HepG2 (cell line): ENCODE measurements around the gene FSCN2. TPM values are rescaled to one million over a fixed set of nuclear protein-coding genes. Genes with fewer than 3 reads are reported as not detected.

Source experiments
- LCORL ChIP-seq, 2 experiments: fragments of 450-650 bp in 1 of 2; sonication (generic) in 1 of 2; formaldehyde crosslinking in 1 of 2; IDR thresholded peaks; 2 replicates each; pipeline versions ENCODE4 v1.5.0 to v1.6.1; 2017 to 2020; ENCODE audit warnings: antibody characterized with exemption in 1 of 2, missing genetic modification reagents in 1 of 2
- NFIB ChIP-seq: sonication (generic); formaldehyde crosslinking; IDR thresholded peaks from 2 replicates; pipeline ENCODE4 v1.9.0; 2021; ENCODE audit warnings: missing genetic modification reagents, mild to moderate bottlenecking, borderline replicate concordance
- RELA ChIP-seq: sonication (generic); formaldehyde crosslinking; IDR thresholded peaks from 2 replicates; pipeline ENCODE4 v1.4.0; 2020; ENCODE audit warnings: missing genetic modification reagents
- ZNF251 ChIP-seq: sonication (generic); formaldehyde crosslinking; IDR thresholded peaks from 2 replicates; pipeline ENCODE4 v1.9.0; 2021; ENCODE audit warnings: mild to moderate bottlenecking, missing genetic modification reagents
- polyA plus RNA-seq, 8 experiments: library from polyadenylated mRNA; depleted of rRNA in 3 of 8; stranded (reverse) in 7 of 8; unstranded in 1 of 8; fragments of >200 nt; fragmentation: Illumina TruSeq in 4 of 8; extraction: Trizol in 4 of 8; gene quantifications; 2 replicates each; pipeline versions ENCODE4 v1.2.1 to v1.2.3, GENCODE V29; 2011 to 2016; ENCODE audit warnings: low read depth in 4 of 8, missing spikeins in 1 of 8, mixed read lengths in 1 of 8; ENCODE audit not compliant: insufficient read depth in 1 of 8
- total RNA-seq, 5 experiments: library from RNA; depleted of rRNA; stranded (reverse); fragments of >200 nt; fragmentation: Illumina TruSeq; extraction: Trizol; gene quantifications; 2 replicates each; pipeline ENCODE4 v1.2.3, GENCODE V29; 2016; ENCODE audit warnings: low read depth in 1 of 5
- TF ChIP-seq, protein P1 (sequence below): sonication (generic); formaldehyde crosslinking; IDR thresholded peaks from 2 replicates; pipeline ENCODE4 v1.4.0; 2020; ENCODE audit warnings: mild to moderate bottlenecking, low read depth, missing genetic modification reagents
- TF ChIP-seq, protein P2 (sequence below): sonication (generic); formaldehyde crosslinking; IDR thresholded peaks from 2 replicates; pipeline ENCODE4 v1.8.0; 2022; ENCODE audit warnings: mild to moderate bottlenecking, missing genetic modification reagents; ENCODE audit not compliant: insufficient replicate concordance

FSCN2 gene
- total and polyA plus RNA-seq, 2 of the 13 experiments (the other 11 are each of a cell fraction or from before 2014, with no cell fraction given) = 0.09 TPM; not detected in 1

DNA sequence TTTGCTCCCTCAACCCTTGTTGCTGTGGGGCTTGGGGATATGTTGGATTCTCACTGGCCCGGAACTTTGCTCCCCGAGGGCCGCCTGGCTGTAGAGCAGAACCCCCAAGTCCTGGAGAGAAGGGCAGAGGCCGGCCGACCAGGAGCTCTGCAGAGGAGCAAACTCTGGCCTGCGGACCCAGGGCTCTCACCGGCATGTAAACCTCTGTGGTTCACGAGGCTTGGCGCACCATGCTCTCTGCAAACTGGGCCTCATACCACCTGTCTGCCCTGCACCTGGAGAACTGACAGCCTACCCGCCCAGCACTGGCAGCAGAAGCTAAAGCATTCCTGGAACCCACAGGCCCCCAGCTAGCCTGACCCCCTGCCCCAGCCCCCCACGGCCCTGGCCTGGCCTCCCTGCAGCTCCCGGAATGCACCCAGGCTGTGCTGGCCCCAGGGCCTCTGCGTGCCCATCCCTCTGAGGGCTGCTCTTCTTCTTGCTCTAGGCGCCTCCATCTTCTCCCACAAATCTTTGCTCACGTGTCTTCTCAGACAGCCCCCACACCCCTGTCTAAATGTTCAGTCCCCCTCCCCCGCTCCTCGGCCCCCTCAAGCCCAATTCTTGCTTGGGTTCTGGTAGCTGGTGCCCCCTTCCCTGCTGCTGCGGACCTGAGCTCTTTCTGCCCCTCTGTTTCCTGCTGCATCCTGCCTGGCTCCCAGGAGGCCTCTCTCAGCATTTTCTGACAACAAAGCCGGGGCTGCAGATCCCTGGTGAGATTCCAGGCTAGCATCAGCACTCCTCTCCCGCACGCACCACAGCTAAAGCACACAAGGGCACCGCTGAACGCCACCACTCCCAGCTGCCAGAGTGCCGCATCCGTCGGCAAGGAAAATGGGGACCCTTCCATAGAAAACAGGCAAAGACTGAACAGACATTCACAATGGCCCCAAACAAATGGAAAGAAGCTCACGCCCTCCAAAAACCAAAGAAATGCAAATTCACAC, 38.9 kb upstream of the FSCN2 start (continued):
- TF ChIP-seq, protein P1, sequence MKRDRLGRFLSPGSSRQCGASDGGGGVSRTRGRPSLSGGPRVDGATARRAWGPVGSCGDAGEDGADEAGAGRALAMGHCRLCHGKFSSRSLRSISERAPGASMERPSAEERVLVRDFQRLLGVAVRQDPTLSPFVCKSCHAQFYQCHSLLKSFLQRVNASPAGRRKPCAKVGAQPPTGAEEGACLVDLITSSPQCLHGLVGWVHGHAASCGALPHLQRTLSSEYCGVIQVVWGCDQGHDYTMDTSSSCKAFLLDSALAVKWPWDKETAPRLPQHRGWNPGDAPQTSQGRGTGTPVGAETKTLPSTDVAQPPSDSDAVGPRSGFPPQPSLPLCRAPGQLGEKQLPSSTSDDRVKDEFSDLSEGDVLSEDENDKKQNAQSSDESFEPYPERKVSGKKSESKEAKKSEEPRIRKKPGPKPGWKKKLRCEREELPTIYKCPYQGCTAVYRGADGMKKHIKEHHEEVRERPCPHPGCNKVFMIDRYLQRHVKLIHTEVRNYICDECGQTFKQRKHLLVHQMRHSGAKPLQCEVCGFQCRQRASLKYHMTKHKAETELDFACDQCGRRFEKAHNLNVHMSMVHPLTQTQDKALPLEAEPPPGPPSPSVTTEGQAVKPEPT (CRISPR knock-in tag) = no peak
- TF ChIP-seq NFIB (no peak), RELA (no peak), LCORL (IDR thresholded peaks at IDR 0.05) (no peak), LCORL (CRISPR knock-in tag; IDR thresholded peaks at IDR 0.05) (0 out of 2 replicates have a peak, but pooled peaks have one; percentile 33), ZNF251 (no peak)
- TF ChIP-seq, protein P2, sequence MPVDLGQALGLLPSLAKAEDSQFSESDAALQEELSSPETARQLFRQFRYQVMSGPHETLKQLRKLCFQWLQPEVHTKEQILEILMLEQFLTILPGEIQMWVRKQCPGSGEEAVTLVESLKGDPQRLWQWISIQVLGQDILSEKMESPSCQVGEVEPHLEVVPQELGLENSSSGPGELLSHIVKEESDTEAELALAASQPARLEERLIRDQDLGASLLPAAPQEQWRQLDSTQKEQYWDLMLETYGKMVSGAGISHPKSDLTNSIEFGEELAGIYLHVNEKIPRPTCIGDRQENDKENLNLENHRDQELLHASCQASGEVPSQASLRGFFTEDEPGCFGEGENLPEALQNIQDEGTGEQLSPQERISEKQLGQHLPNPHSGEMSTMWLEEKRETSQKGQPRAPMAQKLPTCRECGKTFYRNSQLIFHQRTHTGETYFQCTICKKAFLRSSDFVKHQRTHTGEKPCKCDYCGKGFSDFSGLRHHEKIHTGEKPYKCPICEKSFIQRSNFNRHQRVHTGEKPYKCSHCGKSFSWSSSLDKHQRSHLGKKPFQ (CRISPR knock-in tag) = no peak
